Natural killer cell (primary cell): ENCODE results near the gene DLD. TPM values are rescaled to one million over a fixed set of nuclear protein-coding genes. Genes with fewer than 3 reads are reported as not detected.

Experiments
- ATAC-seq, 3 donors: fragments of 150-1000 bp in 2 of 3; fragments of 200-7000 bp in 1 of 3; cut with Tn5 transposase; 1 replicate in 1 of 3; 2 replicates in 2 of 3; pipeline ENCODE4 v1.10.0; 2021; ENCODE audit warnings: mild to moderate bottlenecking in 2 of 3, moderate library complexity in 2 of 3
- DNase-seq, 2 donors: peaks; one replicate each; pipeline versions ENCODE4 v3.0.0 to v3.0.0-alpha.2; 2013 to 2021; ENCODE audit warnings: mixed read lengths in 1 of 2
- H3K27ac ChIP-seq: one replicate; pipeline ENCODE4 v1.5.1; 2013; ENCODE audit warnings: mild to moderate bottlenecking, low read length
- H3K27me3 ChIP-seq: one replicate; pipeline ENCODE4 v1.6.1; 2013; ENCODE audit warnings: low read length; ENCODE audit not compliant: control insufficient read depth, insufficient read depth
- H3K36me3 ChIP-seq: one replicate; pipeline ENCODE4 v1.6.1; 2013; ENCODE audit warnings: low read length; ENCODE audit not compliant: control insufficient read depth, insufficient read depth
- H3K4me1 ChIP-seq: one replicate; pipeline ENCODE4 v1.6.1; 2013; ENCODE audit warnings: low read length; ENCODE audit not compliant: control insufficient read depth, insufficient read depth
- H3K4me3 ChIP-seq: one replicate; pipeline ENCODE4 v1.5.1; 2013; ENCODE audit warnings: low read length
- H3K9me3 ChIP-seq: one replicate; pipeline ENCODE4 v1.6.1; 2013; ENCODE audit warnings: low read length; ENCODE audit not compliant: control insufficient read depth, insufficient read depth
- H3K27ac Mint-ChIP-seq, 2 donors: one replicate each; pipeline ENCODE4 v1.8.0; 2022; ENCODE audit warnings: mild to moderate bottlenecking in 2 of 2, mixed read lengths in 2 of 2, moderate library complexity in 1 of 2
- H3K27me3 Mint-ChIP-seq, 2 donors: one replicate each; pipeline ENCODE4 v1.8.0; 2022; ENCODE audit warnings: low read depth in 2 of 2, mixed read lengths in 2 of 2
- H3K36me3 Mint-ChIP-seq: one replicate; pipeline ENCODE4 v1.8.0; 2022; ENCODE audit warnings: mixed read lengths
- H3K4me1 Mint-ChIP-seq, 2 donors: one replicate each; pipeline ENCODE4 v1.8.0; 2022; ENCODE audit warnings: mixed read lengths in 2 of 2
- H3K4me3 Mint-ChIP-seq: one replicate; pipeline ENCODE4 v1.8.0; 2022; ENCODE audit warnings: mild to moderate bottlenecking, moderate library complexity, mixed read lengths
- H3K9me3 Mint-ChIP-seq, 2 donors: one replicate each; pipeline ENCODE4 v1.8.0; 2022; ENCODE audit warnings: mixed read lengths in 2 of 2
- CTCF ChIP-seq: fragments of 200-600 bp; IDR thresholded peaks from one replicate; pipeline ENCODE4 v1.8.0; 2022; ENCODE audit warnings: antibody characterized with exemption
- WGBS: methylation state at CpG from one replicate; pipeline ENCODE4 v1.1.7; 2013; ENCODE audit warnings: missing lambda C conversion rate; ENCODE audit not compliant: insufficient coverage; 5-methylcytosine and 5-hydroxymethylcytosine counted together
- intact Hi-C: fragments of 100-400 bp; cut with micrococcal nuclease; formaldehyde crosslinking; loops from one replicate; pipeline ENCODE4 v1.14.2; 2022
- total RNA-seq, 4 donors: library from RNA; stranded (reverse); fragments of 120-200 nt in 1 of 4; gene quantifications; one replicate each; pipeline versions ENCODE4 v1.2.3 to v1.2.4, GENCODE V29; 2013 to 2022

The DLD gene
- total RNA-seq, 3 donors from 2014 or later (not counting 1 experiment from before 2014, with no cell fraction given), result 72.2 to 81.4 (median 80.9) TPM

GRCh38 chr7:107951172-107951787, 60.3 kb downstream of the DLD start:
- Histone ChIP-seq H3K9me3 (no peaks in the 10 kb centered on the region), H3K4me1 (no peaks in the 10 kb centered on the region), H3K27me3 (no peaks in the 10 kb centered on the region), H3K36me3 (no peaks in the 10 kb centered on the region), H3K4me3 (no peak overlapping the region), H3K27ac (no peak overlapping the region)
- no peak overlapping the region for H3K4me3 Mint-ChIP-seq
- 93% methylated on average over 14 of the region's 14 CpGs for WGBS
- DNase-seq (no peak), ATAC-seq (peak in 1 of 3 donors; percentile 30)
- intact Hi-C loops, result no loop called here
- no peaks in the 10 kb centered on the region for H3K4me1 Mint-ChIP-seq
- no peak for TF ChIP-seq CTCF
- H3K27ac Mint-ChIP-seq, result no peak overlapping the region
- H3K27me3 Mint-ChIP-seq, result peaks cover 0 to 8% of the 10 kb centered on the region in 2 donors
- H3K36me3 Mint-ChIP-seq, result no peaks in the 10 kb centered on the region
- no peaks in the 10 kb centered on the region for H3K9me3 Mint-ChIP-seq

GRCh38 chr7:107951896-107952295, 60.9 kb downstream of the DLD start:
- no peak for TF ChIP-seq CTCF
- no peaks in the 10 kb centered on the region for H3K4me1 ChIP-seq
- no peak overlapping the region for H3K27ac ChIP-seq
- Mint-ChIP-seq H3K27me3 (peaks cover 0 to 8% of the 10 kb centered on the region in 2 donors), H3K9me3 (no peaks in the 10 kb centered on the region), H3K27ac (no peak overlapping the region), H3K4me3 (no peak overlapping the region), H3K36me3 (no peaks in the 10 kb centered on the region), H3K4me1 (no peaks in the 10 kb centered on the region)
- H3K36me3 ChIP-seq, result no peaks in the 10 kb centered on the region
- H3K4me3 ChIP-seq, result no peak overlapping the region
- no peaks in the 10 kb centered on the region for H3K27me3 ChIP-seq
- 92% methylated on average over 9 of the region's 9 CpGs for WGBS
- ATAC-seq (no peak), DNase-seq (no peak)
- intact Hi-C loops, result no loop called here
- no peaks in the 10 kb centered on the region for H3K9me3 ChIP-seq

GRCh38 chr7:107953265-107953923, 62.4 kb downstream of the DLD start:
- H3K36me3 Mint-ChIP-seq, result no peaks in the 10 kb centered on the region
- Histone ChIP-seq H3K27ac (no peak overlapping the region), H3K27me3 (no peaks in the 10 kb centered on the region), H3K36me3 (no peaks in the 10 kb centered on the region), H3K4me3 (no peak overlapping the region), H3K4me1 (no peaks in the 10 kb centered on the region), H3K9me3 (no peaks in the 10 kb centered on the region)
- no peaks in the 10 kb centered on the region for H3K9me3 Mint-ChIP-seq
- DNase-seq (no peak), ATAC-seq (no peak)
- no peak overlapping the region for H3K27ac Mint-ChIP-seq
- intact Hi-C loops, result no loop called here
- TF ChIP-seq CTCF, result no peak
- H3K27me3 Mint-ChIP-seq, result peaks cover 5 to 6% of the 10 kb centered on the region in 2 donors
- no peaks in the 10 kb centered on the region for H3K4me1 Mint-ChIP-seq
- WGBS, result 88% methylated on average over 10 of the region's 10 CpGs
- H3K4me3 Mint-ChIP-seq, result no peak overlapping the region
